Neuron (in vitro differentiated cells): ENCODE data around the gene FAM216B.

Source experiments
- H2AFZ ChIP-seq: one replicate; pipeline ENCODE4 v1.6.1; 2013; ENCODE audit warnings: low read depth, mild to moderate bottlenecking, inconsistent platforms, low read length, moderate library complexity
- H3K27me3 ChIP-seq: one replicate; pipeline ENCODE4 v1.6.1; 2013; ENCODE audit warnings: low read length; ENCODE audit not compliant: insufficient read depth
- H3K36me3 ChIP-seq: one replicate; pipeline ENCODE4 v1.6.1; 2013; ENCODE audit warnings: low read length; ENCODE audit not compliant: insufficient read depth
- H3K4me1 ChIP-seq: one replicate; pipeline ENCODE4 v1.6.1; 2013; ENCODE audit warnings: low read length; ENCODE audit not compliant: insufficient read depth
- H3K4me3 ChIP-seq: 2 replicates; pipeline ENCODE4 v1.5.1; 2013; ENCODE audit warnings: mild to moderate bottlenecking, low read length, moderate library complexity
- H3K9me3 ChIP-seq: one replicate; pipeline ENCODE4 v1.6.1; 2013; ENCODE audit warnings: low read length

FAM216B gene

GRCh38 chr13:42781352-42781751 lies at the start of gene FAM216B:
Gene FAM216B, plus strand, starts transcription at chr13:42781584. Its CDS starts 2,484 bp downstream, at chr13:42784068.
- no peak within 1 kb of the TSS for H2AFZ ChIP-seq

GRCh38 chr13:42732073-42732472 lies 49.3 kb upstream of the FAM216B start:
- Histone ChIP-seq H3K27me3 (no peaks in the 10 kb centered on the region), H3K36me3 (no peaks in the 10 kb centered on the region), H3K4me3 (no peak overlapping the region), H3K4me1 (no peaks in the 10 kb centered on the region), H3K9me3 (no peaks in the 10 kb centered on the region), H2AFZ (no peak overlapping the region)

More at GRCh38 chr13:42781352-42781751, at the start of gene FAM216B:
- Histone ChIP-seq H3K27me3 (no peaks in the 10 kb centered on the region), H3K4me3 (no peak within 1 kb of the TSS), H3K4me1 (no peaks in the 10 kb centered on the region), H3K9me3 (no peaks in the 10 kb centered on the region), H3K36me3 (no peaks in the 10 kb centered on the region)

GRCh38 chr13:42733046-42733445 lies 48.3 kb upstream of the FAM216B start:
- Histone ChIP-seq H2AFZ (no peak overlapping the region), H3K4me1 (no peaks in the 10 kb centered on the region), H3K27me3 (no peaks in the 10 kb centered on the region), H3K9me3 (no peaks in the 10 kb centered on the region), H3K36me3 (no peaks in the 10 kb centered on the region), H3K4me3 (no peak overlapping the region)

- H3K9me3 ChIP-seq: no peaks in the 10 kb centered on the region
- no peaks in the 10 kb centered on the region for H3K36me3 ChIP-seq
- no peaks in the 10 kb centered on the region for H3K27me3 ChIP-seq
- H3K4me3 ChIP-seq: no peak overlapping the region
- H2AFZ ChIP-seq: no peak overlapping the region
- H3K4me1 ChIP-seq: no peaks in the 10 kb centered on the region
Observed at GRCh38 chr13:42735010-42735409, 46.4 kb upstream of the FAM216B start.

- H3K27me3 ChIP-seq: no peaks in the 10 kb centered on the region
- H3K4me1 ChIP-seq: no peaks in the 10 kb centered on the region
- no peak overlapping the region for H2AFZ ChIP-seq
- no peak overlapping the region for H3K4me3 ChIP-seq
- H3K9me3 ChIP-seq: no peaks in the 10 kb centered on the region
- no peaks in the 10 kb centered on the region for H3K36me3 ChIP-seq
Observed at GRCh38 chr13:42740753-42741152, 40.6 kb upstream of the FAM216B start.

- H3K27me3 ChIP-seq: no peaks in the 10 kb centered on the region
- no peaks in the 10 kb centered on the region for H3K36me3 ChIP-seq
- no peaks in the 10 kb centered on the region for H3K9me3 ChIP-seq
- H3K4me3 ChIP-seq: no peak overlapping the region
- H2AFZ ChIP-seq: no peak overlapping the region
- H3K4me1 ChIP-seq: no peaks in the 10 kb centered on the region
Observed at GRCh38 chr13:42741914-42742313, 39.5 kb upstream of the FAM216B start.

GRCh38 chr13:42745655-42746054 lies 35.7 kb upstream of the FAM216B start:
- Histone ChIP-seq H3K9me3 (no peaks in the 10 kb centered on the region), H3K4me1 (no peaks in the 10 kb centered on the region), H3K36me3 (no peaks in the 10 kb centered on the region), H3K4me3 (no peak overlapping the region), H2AFZ (no peak overlapping the region), H3K27me3 (no peaks in the 10 kb centered on the region)

- H3K9me3 ChIP-seq: no peaks in the 10 kb centered on the region
- H2AFZ ChIP-seq: no peak overlapping the region
- H3K36me3 ChIP-seq: no peaks in the 10 kb centered on the region
- H3K27me3 ChIP-seq: no peaks in the 10 kb centered on the region
- H3K4me3 ChIP-seq: no peak overlapping the region
- H3K4me1 ChIP-seq: no peaks in the 10 kb centered on the region
Observed at GRCh38 chr13:42746866-42747265, 34.5 kb upstream of the FAM216B start.

- H3K4me3 ChIP-seq: no peak overlapping the region
- H2AFZ ChIP-seq: no peak overlapping the region
- no peaks in the 10 kb centered on the region for H3K4me1 ChIP-seq
- H3K27me3 ChIP-seq: no peaks in the 10 kb centered on the region
- H3K36me3 ChIP-seq: no peaks in the 10 kb centered on the region
- no peaks in the 10 kb centered on the region for H3K9me3 ChIP-seq
Observed at GRCh38 chr13:42747399-42747873, 33.9 kb upstream of the FAM216B start.

- H3K4me1 ChIP-seq: no peaks in the 10 kb centered on the region
- no peaks in the 10 kb centered on the region for H3K9me3 ChIP-seq
Observed at GRCh38 chr13:42750794-42751193, 30.6 kb upstream of the FAM216B start.

GRCh38 chr13:42751693-42752092 lies 29.7 kb upstream of the FAM216B start:
- H3K4me3 ChIP-seq: no peak overlapping the region
- no peak overlapping the region for H2AFZ ChIP-seq
- no peaks in the 10 kb centered on the region for H3K27me3 ChIP-seq
- no peaks in the 10 kb centered on the region for H3K36me3 ChIP-seq
- H3K4me1 ChIP-seq: no peaks in the 10 kb centered on the region
- no peaks in the 10 kb centered on the region for H3K9me3 ChIP-seq

More at GRCh38 chr13:42750794-42751193, 30.6 kb upstream of the FAM216B start:
- Histone ChIP-seq H3K4me3 (no peak overlapping the region), H3K27me3 (no peaks in the 10 kb centered on the region), H2AFZ (no peak overlapping the region), H3K36me3 (no peaks in the 10 kb centered on the region)

GRCh38 chr13:42752731-42753130 lies 28.7 kb upstream of the FAM216B start:
- Histone ChIP-seq H3K9me3 (no peaks in the 10 kb centered on the region), H3K4me1 (no peaks in the 10 kb centered on the region)

GRCh38 chr13:42753697-42754096 lies 27.7 kb upstream of the FAM216B start:
- Histone ChIP-seq H3K27me3 (no peaks in the 10 kb centered on the region), H2AFZ (no peak overlapping the region), H3K4me3 (no peak overlapping the region), H3K4me1 (no peaks in the 10 kb centered on the region), H3K36me3 (no peaks in the 10 kb centered on the region), H3K9me3 (no peaks in the 10 kb centered on the region)

More at GRCh38 chr13:42752731-42753130, 28.7 kb upstream of the FAM216B start:
- Histone ChIP-seq H3K4me3 (no peak overlapping the region), H2AFZ (no peak overlapping the region), H3K27me3 (no peaks in the 10 kb centered on the region), H3K36me3 (no peaks in the 10 kb centered on the region)

- Histone ChIP-seq H3K9me3 (no peaks in the 10 kb centered on the region), H3K4me1 (no peaks in the 10 kb centered on the region), H2AFZ (no peak overlapping the region), H3K36me3 (no peaks in the 10 kb centered on the region), H3K4me3 (no peak overlapping the region), H3K27me3 (no peaks in the 10 kb centered on the region)
Observed at GRCh38 chr13:42754801-42755510, 26.4 kb upstream of the FAM216B start.
